ENCODE data around the gene MACROH2A1. TPM values are rescaled to one million over a fixed set of nuclear protein-coding genes. Genes with fewer than 3 reads are reported as not detected.

The MACROH2A1 gene
- polyA plus RNA-seq, 1 experiment: 129 TPM

- POLR2A ChIA-PET: interaction anchor here (0.7 kb wide), 1 partner anchor 21 kb away, joined by 3 read pairs; no protein-coding TSS in a partner anchor
- Histone ChIP-seq H3K27ac (ENCODE audit: low read depth, low read length) (peak overlapping the region; percentile 69), H3K4me3 (ENCODE audit: low read depth, low read length) (no peak overlapping the region), H3K27me3 (ENCODE audit: control insufficient read depth, insufficient read depth, low read length) (no peaks in the 10 kb centered on the region), H3K9me3 (ENCODE audit: control insufficient read depth, insufficient read depth, low read length) (no peaks in the 10 kb centered on the region)
- no peak for DNase-seq (ENCODE audit: low read depth, low spot score)
- no peak for TF ChIP-seq CTCF (IDR thresholded peaks at IDR 0.05; ENCODE audit: low read depth, low read length)
- CTCF ChIA-PET: interaction anchor here (2.1 kb wide), 1 partner anchor 20 kb away, joined by 5 read pairs; no protein-coding TSS in a partner anchor
Measured at GRCh38 chr5:135371622-135372232, 27.3 kb downstream of the MACROH2A1 start.

GRCh38 chr5:135369952-135370351, 29.1 kb downstream of the MACROH2A1 start:
- DNase-seq (ENCODE audit: low read depth, low spot score): no peak
- Histone ChIP-seq H3K27me3 (ENCODE audit: control insufficient read depth, insufficient read depth, low read length) (no peaks in the 10 kb centered on the region), H3K4me3 (ENCODE audit: low read depth, low read length) (no peak overlapping the region), H3K9me3 (ENCODE audit: control insufficient read depth, insufficient read depth, low read length) (no peaks in the 10 kb centered on the region), H3K27ac (ENCODE audit: low read depth, low read length) (no peak overlapping the region)
- no peak for TF ChIP-seq CTCF (IDR thresholded peaks at IDR 0.05; ENCODE audit: low read depth, low read length)
- ChIA-PET CTCF (no interaction called here), POLR2A (no interaction called here)

GRCh38 chr5:135367554-135367953, 31.5 kb downstream of the MACROH2A1 start:
- ChIA-PET CTCF (interaction anchor here (1.0 kb wide), 1 partner anchor 58 kb away, joined by 3 read pairs; no protein-coding TSS in a partner anchor), POLR2A (interaction anchor here (1.2 to 1.7 kb wide), 2 partner anchors 13 to 23 kb away, joined by 3 to 7 read pairs; no protein-coding TSS in a partner anchor)
- Histone ChIP-seq H3K27ac (ENCODE audit: low read depth, low read length) (peak overlapping the region; percentile 69), H3K4me3 (ENCODE audit: low read depth, low read length) (no peak overlapping the region), H3K9me3 (ENCODE audit: control insufficient read depth, insufficient read depth, low read length) (no peaks in the 10 kb centered on the region), H3K27me3 (ENCODE audit: control insufficient read depth, insufficient read depth, low read length) (no peaks in the 10 kb centered on the region)
- no peak for TF ChIP-seq CTCF (IDR thresholded peaks at IDR 0.05; ENCODE audit: low read depth, low read length)
- DNase-seq (ENCODE audit: low read depth, low spot score): no peak

- H3K27ac ChIP-seq (ENCODE audit: low read depth, low read length): peak overlapping the region; percentile 69
- H3K27me3 ChIP-seq (ENCODE audit: control insufficient read depth, insufficient read depth, low read length): no peaks in the 10 kb centered on the region
- POLR2A ChIA-PET: interaction anchor here (1.2 to 1.7 kb wide), 2 partner anchors 13 to 24 kb away, joined by 3 to 7 read pairs; no protein-coding TSS in a partner anchor
- CTCF ChIA-PET: interaction anchor here (0.6 to 1.5 kb wide), 3 partner anchors 59 to 604 kb away, joined by 3 to 4 read pairs (median 3); no protein-coding TSS in a partner anchor
- H3K4me3 ChIP-seq (ENCODE audit: low read depth, low read length): no peak overlapping the region
- DNase-seq (ENCODE audit: low read depth, low spot score): peak; percentile 43
- H3K9me3 ChIP-seq (ENCODE audit: control insufficient read depth, insufficient read depth, low read length): no peaks in the 10 kb centered on the region
- no peak for TF ChIP-seq CTCF (IDR thresholded peaks at IDR 0.05; ENCODE audit: low read depth, low read length)
Measured at GRCh38 chr5:135367076-135367475, 32.0 kb downstream of the MACROH2A1 start.

GRCh38 chr5:135365281-135365680, 33.8 kb downstream of the MACROH2A1 start:
- Histone ChIP-seq H3K9me3 (ENCODE audit: control insufficient read depth, insufficient read depth, low read length) (no peaks in the 10 kb centered on the region; the same call in 1 of the 2 replicates), H3K27ac (ENCODE audit: low read depth, low read length) (no peak overlapping the region), H3K27me3 (ENCODE audit: control insufficient read depth, insufficient read depth, low read length) (no peaks in the 10 kb centered on the region), H3K4me3 (ENCODE audit: low read depth, low read length) (no peak overlapping the region)
- DNase-seq (ENCODE audit: low read depth, low spot score): no peak
- ChIA-PET CTCF (interaction anchor here (1.5 kb wide), 1 partner anchor 93 kb away, joined by 4 read pairs; no protein-coding TSS in a partner anchor), POLR2A (no interaction called here)
- TF ChIP-seq CTCF (IDR thresholded peaks at IDR 0.05; ENCODE audit: low read depth, low read length): no peak

Measured in AG04450 (cell line).